Keratinocyte (primary cell): ENCODE measurements around the gene DDX41. TPM values are rescaled to one million over a fixed set of nuclear protein-coding genes. Genes with fewer than 3 reads are reported as not detected.

Experiments used
- DNase-seq: peaks from one replicate; pipeline ENCODE4 v3.0.0-alpha.2; 2011; ENCODE audit warnings: low read depth, missing footprints, low spot score
- FAIRE-seq: peaks from 2 replicates; lab custom pipeline; 2011; peaks lifted over from hg19 to GRCh38; lab: Jason Lieb, UNC
- H2AFZ ChIP-seq: 2 replicates; pipeline ENCODE4 v1.6.0; 2012; ENCODE audit warnings: low read length, control low read depth, inconsistent platforms; ENCODE audit not compliant: control insufficient read depth
- H3K27ac ChIP-seq: 2 replicates; pipeline ENCODE4 v1.5.1; 2011; ENCODE audit warnings: low read length; ENCODE audit not compliant: control insufficient read depth, insufficient read depth
- H3K27me3 ChIP-seq: 3 replicates; pipeline ENCODE4 v1.6.0; 2011; ENCODE audit warnings: low read length; ENCODE audit not compliant: control insufficient read depth, insufficient read depth; ENCODE audit errors: extremely low read depth
- H3K36me3 ChIP-seq, 2 experiments: 2 replicates in 1 of 2; 3 replicates in 1 of 2; pipeline ENCODE4 v1.5.1; 2011; ENCODE audit warnings: low read length in 2 of 2, mild to moderate bottlenecking in 1 of 2; ENCODE audit not compliant: control insufficient read depth in 2 of 2, insufficient read depth in 2 of 2; ENCODE audit errors: extremely low read depth in 1 of 2
- H3K4me1 ChIP-seq: 3 replicates; pipeline ENCODE4 v1.5.1; 2011; ENCODE audit warnings: low read length; ENCODE audit not compliant: control insufficient read depth, insufficient read depth; ENCODE audit errors: extremely low read depth
- H3K4me2 ChIP-seq: 3 replicates; pipeline ENCODE4 v1.6.0; 2011; ENCODE audit warnings: low read depth, low read length; ENCODE audit not compliant: control insufficient read depth, insufficient read depth; ENCODE audit errors: extremely low read depth
- H3K4me3 ChIP-seq, 3 experiments: fragments of 200-600 bp in 1 of 3; sonication (generic) in 1 of 3; 2 replicates in 2 of 3; 3 replicates in 1 of 3; pipeline ENCODE4 v1.5.1; 2011 to 2016; ENCODE audit warnings: low read length in 3 of 3, mild to moderate bottlenecking in 3 of 3, control low read depth in 2 of 3, inconsistent platforms in 1 of 3, low read depth in 1 of 3, mixed read lengths in 1 of 3, mixed run types in 1 of 3, moderate library complexity in 1 of 3; ENCODE audit not compliant: control insufficient read depth in 2 of 3, insufficient read depth in 2 of 3; ENCODE audit errors: extremely low read depth in 1 of 3
- H3K79me2 ChIP-seq: 2 replicates; pipeline ENCODE4 v1.6.0; 2012; ENCODE audit warnings: low read length; ENCODE audit not compliant: control insufficient read depth, insufficient read depth
- H3K9ac ChIP-seq: 3 replicates; pipeline ENCODE4 v1.6.0; 2011; ENCODE audit warnings: low read length; ENCODE audit not compliant: control insufficient read depth, insufficient read depth; ENCODE audit errors: extremely low read depth
- H3K9me1 ChIP-seq: 3 replicates; pipeline ENCODE4 v1.6.0; 2011; ENCODE audit warnings: low read length; ENCODE audit not compliant: control insufficient read depth, insufficient read depth; ENCODE audit errors: extremely low read depth
- H3K9me3 ChIP-seq: 2 replicates; pipeline ENCODE4 v1.5.1; 2012; ENCODE audit warnings: low read depth, low read length; ENCODE audit not compliant: control insufficient read depth
- H4K20me1 ChIP-seq: 3 replicates; pipeline ENCODE4 v1.6.0; 2011; ENCODE audit warnings: low read length; ENCODE audit not compliant: control insufficient read depth, insufficient read depth; ENCODE audit errors: extremely low read depth
- EZH2 ChIP-seq: IDR thresholded peaks from one replicate; pipeline ENCODE4 v1.6.1; 2012; ENCODE audit warnings: inconsistent platforms, mild to moderate bottlenecking, low read length, moderate library complexity
- dilution Hi-C: fragments of 300-500 bp; cut with MboI; formaldehyde crosslinking; loops from one replicate; pipeline ENCODE4 v1.7.0; 2020; ENCODE audit warnings: low sequenced_read_pairs; ENCODE audit not compliant: extremely low pct_ligation_motif_present
- polyA plus RNA-seq, 5 experiments: library from polyadenylated mRNA; depleted of rRNA in 3 of 5; stranded (reverse) in 3 of 5; stranded (forward) in 1 of 5; unstranded in 1 of 5; fragments of >200 nt; gene quantifications; 1 replicate in 1 of 5; 2 replicates in 3 of 5; 3 replicates in 1 of 5; pipeline versions ENCODE4 v1.2.1 to v1.2.3, GENCODE V29; 2011 to 2012; ENCODE audit warnings: missing spikeins in 2 of 5, low read depth in 1 of 5, low replicate concordance in 1 of 5
- TF ChIP-seq, protein P1 (sequence below), 3 experiments: IDR thresholded peaks in 1 of 3; conservative IDR thresholded peaks in 1 of 3; optimal IDR thresholded peaks in 1 of 3; 2 replicates in 2 of 3; 3 replicates in 1 of 3; pipeline versions ENCODE3 to v1.5.1; 2011; ENCODE audit warnings: low read length in 3 of 3, mild to moderate bottlenecking in 3 of 3, moderate library complexity in 2 of 3, control low read depth in 1 of 3, inconsistent platforms in 1 of 3; ENCODE audit not compliant: insufficient read depth in 2 of 3; ENCODE audit errors: extremely low read depth in 1 of 3

DDX41 gene
- polyA plus RNA-seq, 1 donor (not counting 4 experiments of a cell fraction or from before 2014, with no cell fraction given) = 71.3 TPM

DNA sequence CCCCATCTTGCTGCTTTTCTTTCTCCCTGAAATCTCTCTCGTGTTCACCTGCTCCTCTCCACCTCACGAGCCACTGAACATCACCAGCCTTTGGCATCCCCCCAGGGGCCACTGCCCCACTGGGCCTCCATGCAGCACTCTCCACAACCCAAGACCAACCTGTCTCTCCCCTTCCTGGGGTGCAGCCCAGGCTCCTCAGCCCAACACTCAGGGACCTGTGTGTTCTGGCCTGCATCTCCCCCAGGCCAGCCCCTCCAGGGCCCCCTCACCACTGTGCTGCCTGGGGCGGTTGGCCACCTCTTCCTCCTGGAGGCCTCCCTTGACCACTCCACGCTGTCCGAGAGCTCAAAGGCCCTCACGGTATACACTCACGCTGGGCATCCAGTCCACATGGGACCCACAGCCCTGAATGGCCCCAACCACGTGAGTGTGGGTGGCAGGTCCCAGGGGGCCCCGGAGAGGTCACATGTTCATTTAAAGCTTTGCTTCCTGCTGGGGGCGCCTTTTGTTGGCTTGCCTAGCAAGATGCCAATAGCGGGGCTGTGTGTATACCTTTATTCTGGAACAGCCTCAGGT, 6.7 kb downstream of the DDX41 start:
- Histone ChIP-seq H3K27me3 (no peaks in the 10 kb centered on the region), H3K36me3 (peaks cover 28 to 37% of the 10 kb centered on the region in 2 experiments), H3K9me3 (no peaks in the 10 kb centered on the region), H3K27ac (no peak overlapping the region), H3K79me2 (peaks cover 8% of the 10 kb centered on the region), H3K4me3 (no peak overlapping the region), H3K4me1 (no peaks in the 10 kb centered on the region), H4K20me1 (no peaks in the 10 kb centered on the region), H3K4me2 (no peak overlapping the region), H3K9ac (no peak overlapping the region), H2AFZ (no peak overlapping the region), H3K9me1 (no peaks in the 10 kb centered on the region)
- FAIRE-seq (no peak), DNase-seq (no peak)
- no peak for TF ChIP-seq EZH2
- TF ChIP-seq, protein P1, sequence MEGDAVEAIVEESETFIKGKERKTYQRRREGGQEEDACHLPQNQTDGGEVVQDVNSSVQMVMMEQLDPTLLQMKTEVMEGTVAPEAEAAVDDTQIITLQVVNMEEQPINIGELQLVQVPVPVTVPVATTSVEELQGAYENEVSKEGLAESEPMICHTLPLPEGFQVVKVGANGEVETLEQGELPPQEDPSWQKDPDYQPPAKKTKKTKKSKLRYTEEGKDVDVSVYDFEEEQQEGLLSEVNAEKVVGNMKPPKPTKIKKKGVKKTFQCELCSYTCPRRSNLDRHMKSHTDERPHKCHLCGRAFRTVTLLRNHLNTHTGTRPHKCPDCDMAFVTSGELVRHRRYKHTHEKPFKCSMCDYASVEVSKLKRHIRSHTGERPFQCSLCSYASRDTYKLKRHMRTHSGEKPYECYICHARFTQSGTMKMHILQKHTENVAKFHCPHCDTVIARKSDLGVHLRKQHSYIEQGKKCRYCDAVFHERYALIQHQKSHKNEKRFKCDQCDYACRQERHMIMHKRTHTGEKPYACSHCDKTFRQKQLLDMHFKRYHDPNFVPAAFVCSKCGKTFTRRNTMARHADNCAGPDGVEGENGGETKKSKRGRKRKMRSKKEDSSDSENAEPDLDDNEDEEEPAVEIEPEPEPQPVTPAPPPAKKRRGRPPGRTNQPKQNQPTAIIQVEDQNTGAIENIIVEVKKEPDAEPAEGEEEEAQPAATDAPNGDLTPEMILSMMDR (optimal IDR thresholded peaks at IDR 0.05 in 1 of 3, IDR thresholded peaks at IDR 0.05 in 1 of 3, conservative IDR thresholded peaks at IDR 0.05 in 1 of 3; ENCODE audit: extremely low read depth in 1 of 3, insufficient read depth in 2 of 3, low read length in 3 of 3) = no peak
- dilution Hi-C loops = no loop called here

DNA sequence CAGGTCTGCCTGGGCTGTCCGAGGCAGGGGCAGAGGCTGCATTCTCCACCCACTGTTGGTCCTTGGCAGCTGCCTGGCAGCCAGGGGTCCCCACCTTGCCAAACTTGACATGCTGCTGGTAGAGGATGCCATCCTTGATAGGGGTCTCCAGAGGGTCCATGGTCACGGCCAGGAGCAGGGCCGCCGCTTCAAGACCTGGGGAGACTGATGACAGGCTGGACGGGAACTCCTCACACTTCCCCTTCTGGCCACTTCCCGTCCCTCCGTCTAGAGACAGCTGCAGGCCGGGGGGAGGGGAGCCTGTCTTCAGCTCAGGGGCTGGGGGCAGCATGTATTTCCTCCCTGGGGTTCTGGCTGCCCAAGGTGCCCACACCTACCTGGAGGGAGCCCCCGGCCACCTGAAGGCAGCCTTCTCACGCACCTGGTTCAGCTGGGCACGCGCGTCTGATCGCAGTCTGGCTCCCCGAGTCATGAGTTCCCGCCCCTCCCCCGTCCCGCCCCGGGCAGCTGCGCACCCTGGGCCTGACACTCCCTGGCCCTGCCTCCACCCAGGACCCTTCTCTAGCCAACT, 7.3 kb downstream of the DDX41 start, which contains the start of gene DOK3:
Gene DOK3 (minus strand): TSS at position 446 of the 571 bp plus-strand sequence. CDS start 286 bp downstream, at position 160.
- Histone ChIP-seq H3K4me3 (no peak within 1 kb of the TSS), H3K9me1 (no peaks in the 10 kb centered on the region), H3K4me1 (no peaks in the 10 kb centered on the region), H3K9ac (no peak within 1 kb of the TSS), H2AFZ (no peak within 1 kb of the TSS), H3K27ac (no peak within 1 kb of the TSS), H3K9me3 (no peaks in the 10 kb centered on the region), H3K79me2 (peaks cover 3% of the 10 kb centered on the region), H3K4me2 (no peak within 1 kb of the TSS), H4K20me1 (no peaks in the 10 kb centered on the region), H3K27me3 (no peaks in the 10 kb centered on the region), H3K36me3 (peaks cover 23 to 31% of the 10 kb centered on the region in 2 experiments)
- TF ChIP-seq, protein P1 (optimal IDR thresholded peaks at IDR 0.05 in 1 of 3, IDR thresholded peaks at IDR 0.05 in 1 of 3, conservative IDR thresholded peaks at IDR 0.05 in 1 of 3; ENCODE audit: extremely low read depth in 1 of 3, insufficient read depth in 2 of 3, low read length in 3 of 3) = no peak
- TF ChIP-seq EZH2 = no peak
- DNase-seq = no peak
- no peak for FAIRE-seq
- dilution Hi-C loops = no loop called here
